Measurements from ENCODE around the gene PCAT6.
A peak's percentile ranks its signal among the peaks of the same experiment; 100 is the strongest.

The PCAT6 gene

DNA sequence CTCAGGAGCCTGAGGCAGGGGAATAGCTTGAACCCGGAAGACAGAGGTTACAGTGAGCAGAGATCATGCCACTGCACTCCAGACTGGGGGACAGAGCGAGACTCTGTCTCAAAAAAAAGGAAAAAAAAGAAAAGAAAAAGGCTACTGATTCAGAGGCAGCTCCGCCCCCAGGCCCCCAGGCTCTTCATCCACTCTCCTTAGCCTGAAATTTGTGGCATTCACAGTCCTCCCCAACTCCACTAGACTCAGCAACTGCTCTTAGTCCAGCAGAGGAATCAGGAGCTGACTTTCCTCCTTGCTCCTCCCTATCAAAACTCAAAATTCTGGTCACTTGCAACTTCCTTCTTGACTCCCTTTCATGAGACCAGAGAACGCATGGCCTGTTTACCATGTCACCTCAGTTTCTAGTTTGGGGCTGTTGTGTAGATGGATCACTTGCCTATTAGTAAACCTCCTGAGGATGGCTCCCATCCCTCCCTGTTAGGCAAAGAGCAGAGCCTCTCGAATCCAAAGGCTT lies 27.1 kb downstream of the PCAT6 start:
- ChIA-PET CTCF (no interaction called here), POLR2A (ENCODE audit: low non-redundant PET) (interaction anchor here (0.5 kb wide), 1 partner anchor 58 kb away, joined by 3 read pairs; no protein-coding TSS in a partner anchor)
- TF ChIP-seq CTCF (conservative IDR thresholded peaks at IDR 0.05; ENCODE audit: low read depth) = no peak
- DNase-seq (ENCODE audit: low spot score) = no peak
- no peak overlapping the region for H3K27ac ChIP-seq

- CTCF ChIA-PET = interaction anchor here (0.7 to 1.0 kb wide), 2 partner anchors 69 to 426 kb away, joined by 3 read pairs; no protein-coding TSS in a partner anchor
- DNase-seq (ENCODE audit: low spot score) = no peak
- POLR2A ChIA-PET (ENCODE audit: low non-redundant PET) = no interaction called here
- no peak for TF ChIP-seq CTCF (conservative IDR thresholded peaks at IDR 0.05; ENCODE audit: low read depth)
- H3K27ac ChIP-seq = no peak overlapping the region
Observed at GRCh38 chr1:202843081-202843480, 32.3 kb downstream of the PCAT6 start.

- H3K27ac ChIP-seq = no peak overlapping the region
- POLR2A ChIA-PET (ENCODE audit: low non-redundant PET) = no interaction called here
- peak; percentile 68 for DNase-seq (ENCODE audit: low spot score)
- no peak for TF ChIP-seq CTCF (conservative IDR thresholded peaks at IDR 0.05; ENCODE audit: low read depth)
- CTCF ChIA-PET = interaction anchor here (0.7 kb wide), 1 partner anchor 125 kb away, joined by 3 read pairs; no protein-coding TSS in a partner anchor
Observed at GRCh38 chr1:202844259-202844658, 33.5 kb downstream of the PCAT6 start.

DNA sequence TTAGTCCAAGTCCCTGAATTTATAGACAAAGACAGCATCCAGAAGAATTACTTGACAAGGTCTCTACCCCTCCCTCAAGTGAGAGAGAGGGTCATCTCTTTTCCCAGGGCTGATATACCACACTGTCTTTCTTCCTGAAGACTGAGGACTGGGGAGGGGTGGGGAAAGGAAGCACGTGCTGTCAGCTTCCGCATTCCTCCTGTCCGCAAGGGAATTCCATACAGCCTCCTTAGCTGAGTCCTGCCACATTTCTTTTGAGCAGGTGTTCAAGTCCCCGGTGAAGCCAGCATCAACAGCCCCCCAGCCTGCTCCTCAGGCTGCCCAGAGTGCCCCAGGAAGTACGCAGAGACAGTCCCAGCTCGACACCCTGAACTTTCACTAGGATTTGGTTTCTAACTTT lies 34.2 kb downstream of the PCAT6 start:
- no peak for TF ChIP-seq CTCF (conservative IDR thresholded peaks at IDR 0.05; ENCODE audit: low read depth)
- POLR2A ChIA-PET (ENCODE audit: low non-redundant PET) = no interaction called here
- CTCF ChIA-PET = interaction anchor here (0.6 to 0.7 kb wide), 2 partner anchors 73 to 126 kb away, joined by 3 to 4 read pairs; no protein-coding TSS in a partner anchor
- no peak overlapping the region for H3K27ac ChIP-seq
- DNase-seq (ENCODE audit: low spot score) = no peak

- ChIA-PET CTCF (no interaction called here), POLR2A (ENCODE audit: low non-redundant PET) (no interaction called here)
- no peak for TF ChIP-seq CTCF (conservative IDR thresholded peaks at IDR 0.05; ENCODE audit: low read depth)
- no peak for DNase-seq (ENCODE audit: low spot score)
- H3K27ac ChIP-seq = no peak overlapping the region
Observed at GRCh38 chr1:202848191-202848542, 37.4 kb downstream of the PCAT6 start.

DNA sequence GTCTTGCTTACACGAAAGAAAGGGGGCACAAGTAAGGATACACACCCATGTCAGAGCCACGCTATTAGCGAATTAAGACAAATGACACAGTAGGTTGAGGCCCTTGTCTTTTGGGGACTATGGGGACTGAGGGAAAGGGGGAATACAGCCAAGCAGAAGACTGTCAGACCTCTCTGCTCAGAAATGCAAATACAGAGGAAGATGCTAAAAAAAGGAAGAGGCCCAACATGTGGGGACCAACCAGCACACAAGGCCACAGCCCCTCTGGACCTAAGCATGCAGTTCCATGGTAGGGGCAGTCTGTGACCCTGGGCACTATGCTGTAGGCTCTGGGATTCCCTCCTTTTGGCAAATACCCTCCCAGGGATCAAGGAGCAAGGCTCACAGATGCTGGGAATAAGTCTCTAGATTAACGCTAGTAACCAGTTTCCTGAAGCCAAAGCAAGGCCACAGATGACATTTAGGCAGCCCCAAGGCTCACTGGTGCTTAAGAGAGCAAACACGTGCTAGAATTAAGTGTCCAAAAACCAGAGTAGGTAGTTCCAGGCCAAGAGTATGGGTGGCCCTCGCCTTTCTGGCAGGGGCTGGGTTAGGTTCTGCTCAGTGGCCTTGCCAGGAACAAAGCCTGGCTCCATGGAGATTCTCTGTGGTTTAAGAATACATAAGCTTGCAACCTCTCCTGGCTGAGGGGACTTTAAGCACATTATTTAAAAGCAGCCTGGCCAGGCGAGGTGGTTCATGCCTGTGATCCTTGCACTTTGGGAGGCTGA lies 40.0 kb downstream of the PCAT6 start:
- DNase-seq (ENCODE audit: low spot score) = no peak
- TF ChIP-seq CTCF (conservative IDR thresholded peaks at IDR 0.05; ENCODE audit: low read depth) = no peak
- POLR2A ChIA-PET (ENCODE audit: low non-redundant PET) = no interaction called here
- CTCF ChIA-PET = interaction anchor here (0.6 to 0.7 kb wide), 3 partner anchors 16 to 462 kb away, joined by 3 read pairs; no protein-coding TSS in a partner anchor
- no peak overlapping the region for H3K27ac ChIP-seq
